Measurements from ENCODE around the gene MCM7. TPM values are rescaled to one million over a fixed set of nuclear protein-coding genes. Genes with fewer than 3 reads are reported as not detected.

MCM7 gene
- total RNA-seq, 4 donors from 2014 or later: 30.3 to 72.6 (median 38.7) TPM

- peaks cover 0 to 9% (median 7%) of the 10 kb centered on the region in 4 donors for H3K4me1 ChIP-seq
- H3K9me3 ChIP-seq: peaks cover 22 to 24% of the 10 kb centered on the region in 2 donors
- H3K27ac ChIP-seq: no peak overlapping the region
- peaks cover 10 to 78% (median 48%) of the 10 kb centered on the region in 4 donors for H3K36me3 ChIP-seq
- H3K27me3 ChIP-seq: no peaks in the 10 kb centered on the region
- in situ Hi-C loops (cut with MboI; ENCODE audit: low pct_ligation_motif_present in 1 of 4, low pct_unique_long_range_greater_than_20kb in 1 of 4, low sequenced_read_pairs in 3 of 4): loop anchor here in 3 of 4 donors (10.0 to 25.0 kb wide), 2 partner anchors 78 to 160 kb away; partner anchors contain the start of gene TRIM4 (in 3 of the 3)
- TF ChIP-seq POLR2A (IDR thresholded peaks at IDR 0.05) (no peak), POLR2AphosphoS5 (IDR thresholded peaks at IDR 0.05) (no peak), CTCF (IDR thresholded peaks at IDR 0.05) (no peak), EP300 (IDR thresholded peaks at IDR 0.05; ENCODE audit: low read depth) (no peak)
- H3K4me3 ChIP-seq: no peak overlapping the region
- intact Hi-C loops (cut with DNase I; ENCODE audit: low total_unique reads): no loop called here
- 94 to 98% methylated on average over 9 to 10 of the region's 10 CpGs for WGBS, 2 donors (ENCODE audit: low coverage in 1 of 2)
- DNase-seq: no peak
Observed at GRCh38 chr7:100072462-100072861, 28.7 kb downstream of the MCM7 start.

- Histone ChIP-seq H3K4me1 (peaks cover 0 to 2% (median 0%) of the 10 kb centered on the region in 4 donors), H3K27ac (no peak overlapping the region), H3K36me3 (peaks cover 10 to 68% (median 42%) of the 10 kb centered on the region in 4 donors), H3K9me3 (peaks cover 22 to 24% of the 10 kb centered on the region in 2 donors), H3K4me3 (no peak overlapping the region), H3K27me3 (no peaks in the 10 kb centered on the region)
- intact Hi-C loops (cut with DNase I; ENCODE audit: low total_unique reads): no loop called here
- DNase-seq: no peak
- in situ Hi-C loops (cut with MboI; ENCODE audit: low pct_ligation_motif_present in 1 of 4, low pct_unique_long_range_greater_than_20kb in 1 of 4, low sequenced_read_pairs in 3 of 4): loop anchor here in 3 of 4 donors (10.0 to 25.0 kb wide), 2 partner anchors 76 to 159 kb away; partner anchors contain the start of gene TRIM4 (in 3 of the 3)
- WGBS, 2 donors (ENCODE audit: low coverage in 1 of 2): 93 to 97% methylated on average over 5 to 11 of the region's 11 CpGs
- TF ChIP-seq POLR2AphosphoS5 (IDR thresholded peaks at IDR 0.05) (no peak), EP300 (IDR thresholded peaks at IDR 0.05; ENCODE audit: low read depth) (no peak), CTCF (IDR thresholded peaks at IDR 0.05) (no peak), POLR2A (IDR thresholded peaks at IDR 0.05) (no peak)
Observed at GRCh38 chr7:100071018-100071723, 30.0 kb downstream of the MCM7 start.

GRCh38 chr7:100069991-100070390 is 31.2 kb downstream of the MCM7 start:
- Histone ChIP-seq H3K9me3 (peaks cover 22 to 24% of the 10 kb centered on the region in 2 donors), H3K27me3 (no peaks in the 10 kb centered on the region), H3K4me1 (peaks cover 0 to 7% (median 6%) of the 10 kb centered on the region in 4 donors), H3K27ac (no peak overlapping the region), H3K4me3 (no peak overlapping the region), H3K36me3 (peaks cover 10 to 56% (median 36%) of the 10 kb centered on the region in 4 donors)
- in situ Hi-C loops (cut with MboI; ENCODE audit: low pct_ligation_motif_present in 1 of 4, low pct_unique_long_range_greater_than_20kb in 1 of 4, low sequenced_read_pairs in 3 of 4): loop anchor here in 3 of 4 donors (10.0 to 25.0 kb wide), 2 partner anchors 75 to 158 kb away; partner anchors contain the start of gene TRIM4 (in 3 of the 3)
- DNase-seq: no peak
- 93 to 100% methylated on average over 2 to 5 of the region's 5 CpGs for WGBS, 2 donors (ENCODE audit: low coverage in 1 of 2)
- intact Hi-C loops (cut with DNase I; ENCODE audit: low total_unique reads): no loop called here
- TF ChIP-seq EP300 (IDR thresholded peaks at IDR 0.05; ENCODE audit: low read depth): no peak
- no peak for TF ChIP-seq POLR2A (IDR thresholded peaks at IDR 0.05)
- TF ChIP-seq CTCF (IDR thresholded peaks at IDR 0.05): no peak
- no peak for TF ChIP-seq POLR2AphosphoS5 (IDR thresholded peaks at IDR 0.05)

GRCh38 chr7:100066953-100067352 is 34.2 kb downstream of the MCM7 start:
- Histone ChIP-seq H3K27me3 (no peaks in the 10 kb centered on the region), H3K27ac (no peak overlapping the region), H3K4me3 (no peak overlapping the region), H3K36me3 (peaks cover 10 to 32% (median 20%) of the 10 kb centered on the region in 4 donors), H3K4me1 (peaks cover 0 to 9% (median 6%) of the 10 kb centered on the region in 4 donors), H3K9me3 (peaks cover 15% of the 10 kb centered on the region in 2 donors)
- 94 to 95% methylated on average over 3 to 7 of the region's 7 CpGs for WGBS, 2 donors (ENCODE audit: low coverage in 1 of 2)
- TF ChIP-seq CTCF (IDR thresholded peaks at IDR 0.05): no peak
- TF ChIP-seq EP300 (IDR thresholded peaks at IDR 0.05; ENCODE audit: low read depth): no peak
- in situ Hi-C loops (cut with MboI; ENCODE audit: low pct_ligation_motif_present in 1 of 4, low pct_unique_long_range_greater_than_20kb in 1 of 4, low sequenced_read_pairs in 3 of 4): loop anchor here in 3 of 4 donors (25.0 kb wide), 1 partner anchor 155 kb away; the partner anchor contains the start of gene TRIM4 (in 3 of the 3)
- no peak for DNase-seq
- intact Hi-C loops (cut with DNase I; ENCODE audit: low total_unique reads): no loop called here
